Superior temporal gyrus (tissue), 1 donor: ENCODE measurements around the gene KIT.

Source experiments
- DNase-seq: peaks from one replicate; pipeline ENCODE4 v3.0.0-alpha.2; 2016; ENCODE audit errors: extremely low spot score

The KIT gene

GRCh38 chr4:54660591-54660990 lies 2.8 kb downstream of the KIT start:
- no peak for DNase-seq

- no peak for DNase-seq
Observed at GRCh38 chr4:54661169-54661568, 3.4 kb downstream of the KIT start.

- DNase-seq: no peak
Observed at GRCh38 chr4:54661686-54662085, 3.9 kb downstream of the KIT start.

GRCh38 chr4:54662123-54662522 lies 4.4 kb downstream of the KIT start:
- no peak for DNase-seq

DNA sequence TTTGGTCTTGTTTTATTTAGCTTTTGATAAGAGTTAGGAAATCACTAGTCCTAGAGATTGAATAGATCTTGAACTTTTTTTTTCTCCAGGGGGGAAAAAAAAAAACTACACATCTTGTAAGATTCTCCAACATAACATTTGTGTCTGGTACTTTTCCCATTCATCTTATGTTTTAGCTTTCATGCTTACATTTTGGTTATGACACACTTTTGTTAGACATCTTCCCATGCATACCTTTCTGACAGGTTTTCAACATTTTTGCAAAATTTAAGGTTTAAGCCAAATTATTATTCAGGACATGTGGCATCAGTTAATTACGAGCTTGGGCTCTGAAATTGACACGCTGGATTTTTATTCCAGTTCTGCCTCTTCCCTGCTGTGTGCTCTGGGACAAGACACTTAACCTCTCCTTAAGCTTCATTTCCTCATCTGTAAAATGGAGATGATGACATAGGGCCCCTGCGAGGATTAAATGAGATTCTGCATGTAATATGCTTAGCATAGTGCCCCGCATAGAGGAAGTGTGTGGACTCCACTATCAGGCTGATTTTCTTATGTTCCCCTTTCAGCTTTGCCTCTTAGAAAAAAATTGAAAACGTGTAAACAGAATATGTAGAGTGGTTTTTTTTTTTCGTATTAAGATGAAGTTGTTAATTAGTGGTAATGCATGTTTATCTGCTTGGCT lies 5.3 kb downstream of the KIT start:
- DNase-seq: no peak

- no peak for DNase-seq
Observed at GRCh38 chr4:54664400-54664799, 6.6 kb downstream of the KIT start.

DNA sequence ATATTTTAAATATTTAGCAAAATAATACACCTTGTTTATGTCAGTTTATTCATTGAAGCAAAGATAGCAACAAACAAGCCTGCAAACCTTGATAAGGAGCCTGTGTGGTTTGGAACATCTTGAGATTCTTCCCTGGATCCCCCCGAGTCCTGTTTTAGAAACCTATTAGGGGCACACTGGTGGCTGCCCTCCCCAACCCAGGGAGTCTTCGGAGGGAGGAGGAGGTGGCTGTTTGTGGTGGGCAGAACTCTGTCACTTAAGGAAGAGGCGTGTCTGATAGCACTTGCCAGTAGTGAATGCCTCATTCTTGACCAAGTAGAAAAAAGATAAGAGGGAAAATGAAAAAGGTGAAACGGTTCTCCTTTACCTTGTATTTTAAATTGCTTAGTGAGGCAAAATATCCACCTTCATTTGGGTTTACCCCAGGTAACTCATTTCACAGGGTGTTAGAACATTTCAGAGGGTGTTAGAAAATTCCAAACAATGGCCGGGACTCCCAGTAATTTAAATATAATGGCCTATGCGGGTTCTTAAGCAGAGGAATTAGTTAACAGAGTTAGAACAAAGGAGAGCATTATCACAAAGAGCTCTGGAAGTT lies 10.4 kb downstream of the KIT start:
- DNase-seq: no peak

DNA sequence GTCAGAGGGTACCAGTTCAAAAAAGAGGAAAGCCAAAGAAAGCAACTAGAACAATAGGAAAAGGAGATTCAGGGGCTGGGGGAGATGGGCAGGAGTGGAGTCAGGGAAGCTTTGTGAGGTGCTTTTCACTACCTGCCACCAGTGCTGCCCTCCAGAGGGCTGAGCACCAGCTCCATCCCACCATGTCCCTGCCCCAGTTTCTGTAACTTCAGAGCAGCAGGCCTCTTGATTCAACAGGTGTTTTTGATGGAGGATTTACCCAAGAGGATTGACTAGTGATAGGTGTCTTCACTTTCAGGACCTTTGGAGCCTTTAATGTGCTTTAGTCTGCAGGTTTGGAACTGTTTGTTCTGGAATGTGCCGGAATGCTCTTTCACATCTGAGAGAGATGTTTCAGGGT lies 12.1 kb downstream of the KIT start:
- DNase-seq: no peak

GRCh38 chr4:54675721-54676461 lies 18.1 kb downstream of the KIT start:
- no peak for DNase-seq

DNA sequence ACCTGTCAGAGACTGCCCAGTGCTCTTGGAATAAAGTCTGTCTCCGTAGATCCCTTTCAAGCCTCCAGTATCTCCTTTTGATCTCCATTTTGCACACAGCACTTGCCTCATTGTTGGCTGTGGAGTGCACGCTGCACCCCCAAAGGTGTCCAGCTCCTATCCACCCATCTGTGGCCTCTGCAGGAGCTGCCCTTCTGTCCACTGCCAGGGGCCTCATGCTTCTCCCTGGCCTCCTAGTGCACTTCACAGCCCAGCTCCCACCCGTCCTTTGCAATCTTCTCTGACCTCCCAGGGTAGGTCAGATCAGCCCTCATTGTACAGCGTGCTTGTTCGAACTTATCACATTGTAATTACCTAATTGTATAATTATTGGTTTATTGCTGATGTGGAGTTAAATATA lies 18.9 kb downstream of the KIT start:
- DNase-seq: no peak

- DNase-seq: no peak
Observed at GRCh38 chr4:54677416-54677815, 19.7 kb downstream of the KIT start.

DNA sequence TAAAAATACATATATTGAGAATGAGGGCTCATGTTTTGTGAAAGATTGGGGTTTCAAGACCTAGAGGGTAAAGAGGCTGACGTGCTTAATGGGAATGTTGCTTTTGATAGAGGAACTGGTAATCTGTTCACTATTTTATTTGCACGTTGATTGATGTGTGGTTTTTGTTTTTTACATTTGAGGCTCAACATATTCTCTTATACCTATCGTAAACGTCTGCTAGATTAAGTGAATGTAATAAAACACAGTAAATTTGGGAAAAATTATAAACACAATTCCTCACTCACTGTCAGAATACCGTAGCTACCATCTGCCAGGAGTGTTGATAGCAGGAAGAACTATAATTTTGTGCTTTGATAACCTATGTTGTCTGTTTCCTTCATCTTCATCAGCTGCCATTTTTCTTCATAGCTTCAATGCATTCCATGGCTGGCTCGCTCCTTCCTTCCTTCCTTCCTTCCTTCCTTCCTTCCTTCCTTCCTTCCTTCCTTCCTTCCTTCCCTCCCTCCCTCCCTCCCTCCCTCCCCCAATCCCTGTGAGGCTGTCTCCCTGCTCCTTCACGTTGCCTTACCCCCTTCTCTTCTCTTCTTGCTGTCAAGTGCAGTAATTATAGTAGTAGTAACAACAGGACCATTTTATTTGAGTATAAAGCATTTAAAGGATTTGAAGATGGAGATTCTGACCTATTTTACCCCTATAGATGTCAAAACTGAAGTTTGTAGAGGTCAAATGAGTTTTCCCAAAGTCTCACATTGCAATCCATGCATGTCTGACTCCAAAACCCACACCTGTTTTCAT lies 20.3 kb downstream of the KIT start:
- no peak for DNase-seq

DNA sequence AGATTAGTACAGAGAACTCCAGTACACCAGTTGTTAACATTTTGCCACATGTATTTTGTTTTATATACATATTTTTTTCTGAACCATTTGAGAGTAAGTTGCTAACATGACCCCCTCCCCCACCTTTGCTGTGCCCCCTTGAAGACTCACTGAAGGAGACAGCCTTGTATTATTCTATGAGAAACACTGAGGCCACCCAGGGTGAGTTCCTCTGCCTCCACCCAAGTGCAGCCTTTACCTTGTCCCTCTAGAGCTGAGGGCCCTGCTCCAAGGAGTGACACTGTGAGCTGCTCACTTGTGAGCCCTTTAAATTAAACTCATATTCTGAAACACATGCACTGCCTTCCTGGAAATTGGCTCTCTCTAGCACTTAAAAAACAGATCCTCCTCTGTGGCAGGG lies 21.1 kb downstream of the KIT start:
- DNase-seq: no peak

GRCh38 chr4:54679813-54680212 lies 22.1 kb downstream of the KIT start:
- no peak for DNase-seq

DNA sequence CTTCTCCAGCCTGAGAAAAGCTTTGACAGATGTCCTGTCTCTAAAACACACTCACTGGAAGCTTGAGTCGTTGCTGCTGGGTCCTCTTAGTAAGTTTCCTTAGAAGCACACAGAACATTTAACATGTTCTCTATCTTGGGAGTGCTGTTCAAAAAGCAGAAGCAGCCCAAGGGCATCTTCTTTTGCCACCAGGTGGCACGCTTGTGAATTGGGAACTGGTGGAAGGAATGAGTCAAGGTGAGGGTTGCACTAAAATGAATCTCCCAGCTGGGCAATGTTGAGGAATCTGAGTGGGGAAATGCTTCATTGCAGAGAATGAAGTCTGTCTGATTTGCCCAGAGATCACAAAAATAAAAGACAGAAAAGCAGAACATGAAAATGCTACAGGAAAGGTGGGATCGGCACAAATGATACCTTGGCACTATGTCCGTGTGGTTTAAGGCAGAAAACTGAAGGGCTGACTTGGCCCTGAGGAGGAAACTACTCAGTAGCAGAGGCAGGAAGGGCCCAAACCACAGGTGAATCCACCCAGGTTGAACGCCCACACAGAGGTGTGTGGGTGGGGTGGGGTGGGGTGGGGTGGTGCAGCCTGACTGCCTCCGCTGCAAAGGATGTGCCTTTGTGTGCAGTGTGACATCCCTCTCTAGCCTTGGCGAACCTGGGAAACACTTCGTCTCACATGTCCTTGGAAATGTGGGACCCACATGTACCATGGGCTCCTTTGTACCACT lies 26.0 kb downstream of the KIT start:
- DNase-seq: no peak

DNA sequence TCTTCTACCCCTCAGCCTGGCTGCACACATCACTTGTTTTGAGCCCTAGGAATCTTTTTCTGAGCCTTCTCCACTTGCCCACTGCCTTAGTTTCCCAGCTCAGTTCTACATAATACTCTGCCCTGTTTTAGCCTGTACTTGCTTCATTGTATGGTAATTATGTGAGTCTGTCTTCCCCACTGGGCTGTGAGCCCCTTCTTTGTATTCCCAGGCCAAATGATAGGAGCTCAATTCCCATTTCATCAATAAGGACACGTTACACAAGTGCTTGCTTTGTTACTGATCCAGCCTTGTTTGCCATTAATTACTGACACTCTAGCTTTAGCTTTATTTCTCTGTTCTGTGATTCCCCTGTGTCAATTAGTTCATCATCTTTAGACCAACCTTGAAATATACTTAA lies 28.1 kb downstream of the KIT start:
- no peak for DNase-seq

DNA sequence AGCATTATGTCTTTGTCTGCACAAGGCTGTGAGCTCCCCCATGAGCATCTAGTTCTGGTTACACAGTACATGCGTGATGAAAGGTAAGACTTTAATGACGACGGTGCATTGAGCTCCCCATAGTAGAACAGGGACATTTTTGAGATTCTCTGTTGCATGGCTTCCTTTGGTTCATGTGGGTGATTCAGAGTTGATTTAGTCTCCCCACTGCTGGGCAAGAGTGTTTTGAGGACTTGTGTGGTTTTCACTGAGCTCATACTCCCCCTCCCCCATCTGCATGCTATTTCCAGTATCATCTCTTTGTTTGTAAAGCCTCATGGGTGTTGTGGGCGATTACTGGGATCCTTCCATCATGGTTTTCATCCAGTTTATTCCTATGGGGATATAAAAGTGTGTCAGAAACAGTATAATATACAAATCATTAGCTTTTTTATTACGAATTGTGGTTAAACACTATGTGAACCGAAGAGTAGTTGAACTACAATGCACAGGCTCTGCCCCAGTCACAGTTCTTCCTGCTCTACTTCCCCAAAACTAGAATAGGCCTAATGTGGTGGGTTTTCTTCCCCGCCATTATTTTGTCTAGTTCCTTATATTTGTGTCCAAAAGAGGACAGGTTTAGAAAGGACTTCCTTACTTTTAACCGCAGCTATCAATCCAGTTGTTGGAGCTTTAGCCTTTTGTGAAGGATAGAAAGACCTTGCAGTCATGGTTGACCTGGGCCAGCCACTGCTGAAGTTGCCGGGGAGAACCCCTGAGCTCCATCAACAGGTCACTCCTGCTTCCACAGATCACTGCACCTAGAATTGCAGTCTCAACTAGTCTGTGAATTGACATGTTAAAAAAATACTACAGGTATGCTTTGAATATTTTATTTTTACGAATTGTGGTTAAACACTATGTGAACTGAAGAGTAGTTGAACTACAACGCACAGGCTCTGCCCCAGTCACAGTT lies 30.4 kb downstream of the KIT start:
- DNase-seq: no peak

DNA sequence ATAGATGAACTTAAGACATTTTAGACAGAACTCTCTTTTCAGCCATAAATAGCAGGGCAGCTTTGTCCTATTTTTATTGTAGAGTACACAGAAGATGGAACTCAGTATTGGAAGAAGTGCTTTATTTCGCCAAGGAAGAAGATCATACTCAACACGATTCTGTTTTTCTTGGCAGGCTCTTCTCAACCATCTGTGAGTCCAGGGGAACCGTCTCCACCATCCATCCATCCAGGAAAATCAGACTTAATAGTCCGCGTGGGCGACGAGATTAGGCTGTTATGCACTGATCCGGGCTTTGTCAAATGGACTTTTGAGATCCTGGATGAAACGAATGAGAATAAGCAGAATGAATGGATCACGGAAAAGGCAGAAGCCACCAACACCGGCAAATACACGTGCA lies 37.6 kb downstream of the KIT start:
- DNase-seq: no peak

GRCh38 chr4:54695788-54696187 lies 38.0 kb downstream of the KIT start:
- no peak for DNase-seq

- DNase-seq: no peak
Observed at GRCh38 chr4:54696649-54697048, 38.9 kb downstream of the KIT start.

DNA sequence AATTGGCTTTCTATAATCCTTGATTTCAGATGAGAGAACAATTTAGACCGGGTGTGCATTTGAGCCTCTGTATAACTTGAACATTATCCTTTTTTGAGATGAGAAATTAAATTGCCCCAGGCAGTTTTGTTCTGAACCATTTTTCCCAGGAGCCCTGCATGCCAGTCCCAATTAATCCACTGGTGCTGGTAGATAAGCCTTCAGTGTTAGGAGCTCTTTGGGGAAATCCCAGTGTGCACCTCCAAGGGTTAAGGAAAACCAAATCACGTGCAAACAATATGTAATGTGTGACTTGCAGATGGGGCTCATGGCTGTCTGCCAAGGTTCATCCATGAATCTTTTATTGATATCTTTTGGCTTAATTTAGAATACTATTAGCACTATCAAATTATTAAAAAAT lies 43.2 kb downstream of the KIT start:
- DNase-seq: no peak
